ENCODE measurements around the gene MAVS.
"Not testable (repeated sequence)": the region's sequence is repeated elsewhere in the genome, so short reads cannot be mapped to it uniquely, and the experiment has no call there.

Gene MAVS

DNA sequence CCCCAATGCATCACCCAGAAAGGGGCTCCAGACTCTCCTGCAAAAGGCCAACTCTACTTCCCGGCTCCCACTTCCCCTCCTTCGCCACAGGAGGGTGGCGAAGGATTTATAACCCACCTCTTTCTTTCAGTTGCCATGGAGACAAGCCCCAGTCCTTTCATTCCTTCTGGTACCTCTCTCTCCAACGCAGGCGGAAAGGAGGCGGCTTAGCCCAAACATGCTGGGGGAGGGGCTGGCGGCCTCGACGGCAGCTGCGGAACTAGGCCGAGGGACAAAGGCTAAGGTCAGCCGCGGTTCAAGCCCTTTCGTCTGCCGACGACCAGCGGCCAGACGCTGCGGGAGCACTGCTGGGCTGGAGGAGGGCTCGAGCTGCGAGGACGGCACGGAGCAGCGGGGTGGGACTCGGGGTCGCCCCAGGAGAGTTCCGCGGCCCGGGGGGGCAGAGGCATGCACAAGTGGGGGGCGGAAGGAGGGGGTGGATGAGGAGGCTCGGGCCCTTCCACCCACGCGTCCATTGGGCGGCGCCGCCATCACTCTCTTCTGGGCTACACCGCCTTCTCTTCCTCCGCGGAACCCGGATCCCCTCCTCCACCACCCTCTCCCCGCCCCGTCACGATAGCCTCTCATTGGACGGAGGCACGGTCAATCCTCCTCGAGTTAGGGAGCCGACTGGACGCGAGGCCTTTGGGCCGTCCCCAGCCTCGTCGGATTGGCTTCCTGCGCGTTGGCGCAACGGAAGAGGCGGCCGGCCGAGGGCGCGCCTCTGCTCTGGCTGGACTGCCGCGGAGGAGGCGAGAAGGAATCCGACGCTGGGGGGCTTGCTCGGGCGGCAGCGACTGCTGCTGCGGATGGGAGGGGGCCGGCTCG lies 42.2 kb downstream of the MAVS start, which contains the start of gene PANK2:
Gene PANK2, plus strand, starts transcription at position 766 of the 867 bp plus-strand sequence.
- H3K4me3 ChIP-seq (ENCODE audit: low read length) = peak within 1 kb of the TSS; percentile 88
- H3K9me3 ChIP-seq (ENCODE audit: low read length) = no peaks in the 10 kb centered on the region
- peak within 1 kb of the TSS; percentile 33 for H2AFZ ChIP-seq (ENCODE audit: low read depth, low read length)
- peaks cover 19% of the 10 kb centered on the region for H3K4me1 ChIP-seq (ENCODE audit: insufficient read depth, low read length)
- H3K36me3 ChIP-seq (ENCODE audit: insufficient read depth, low read length) = peaks cover 16% of the 10 kb centered on the region
- H3K27me3 ChIP-seq (ENCODE audit: insufficient read depth, low read length) = no peaks in the 10 kb centered on the region

DNA sequence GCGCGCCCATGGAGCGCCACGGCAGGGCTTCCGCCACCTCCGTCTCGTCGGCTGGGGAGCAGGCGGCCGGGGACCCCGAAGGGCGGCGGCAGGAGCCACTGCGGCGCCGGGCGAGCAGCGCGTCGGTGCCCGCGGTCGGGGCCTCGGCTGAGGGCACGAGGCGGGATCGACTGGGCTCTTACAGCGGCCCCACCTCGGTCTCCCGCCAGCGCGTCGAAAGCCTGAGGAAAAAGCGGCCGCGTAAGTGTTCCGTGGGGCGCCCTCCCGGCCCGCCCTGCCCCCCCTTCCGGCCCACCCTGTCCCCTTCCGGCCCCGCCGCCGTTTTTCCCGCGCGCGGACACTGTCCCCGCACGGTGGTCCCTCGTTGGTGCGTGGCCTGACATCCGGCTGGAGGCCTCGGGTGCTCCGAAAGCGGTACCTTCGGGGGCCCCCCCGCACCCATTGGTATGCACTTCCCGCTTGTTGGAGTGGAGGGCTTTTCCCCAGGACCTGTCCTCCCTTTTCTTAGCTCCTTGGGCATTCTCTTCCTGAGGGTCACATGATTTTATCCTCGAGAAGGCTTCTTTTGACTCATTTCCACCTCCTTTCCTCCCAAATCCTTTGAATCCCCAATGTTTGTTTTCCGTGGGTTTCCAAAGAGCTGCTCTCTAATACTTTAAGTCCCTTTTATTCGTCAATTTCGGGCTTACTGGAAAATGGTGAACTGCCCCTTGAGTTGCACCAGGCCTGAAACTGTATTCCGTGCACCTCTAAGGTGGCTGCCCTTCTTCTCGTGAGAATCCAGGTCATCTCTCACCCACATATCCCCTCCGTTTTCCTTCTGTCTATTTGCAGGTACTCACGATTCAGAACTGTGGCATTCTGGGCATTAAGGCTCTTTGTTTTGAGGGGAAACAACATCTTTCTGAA lies 43.1 kb downstream of the MAVS start:
- Histone ChIP-seq H3K9me3 (ENCODE audit: low read length) (peaks cover under 1% of the 10 kb centered on the region), H3K36me3 (ENCODE audit: insufficient read depth, low read length) (peaks cover 20% of the 10 kb centered on the region), H3K4me3 (ENCODE audit: low read length) (peak overlapping the region; percentile 88), H3K4me1 (ENCODE audit: insufficient read depth, low read length) (peaks cover 19% of the 10 kb centered on the region), H2AFZ (ENCODE audit: low read depth, low read length) (no peak overlapping the region), H3K27me3 (ENCODE audit: insufficient read depth, low read length) (no peaks in the 10 kb centered on the region)

DNA sequence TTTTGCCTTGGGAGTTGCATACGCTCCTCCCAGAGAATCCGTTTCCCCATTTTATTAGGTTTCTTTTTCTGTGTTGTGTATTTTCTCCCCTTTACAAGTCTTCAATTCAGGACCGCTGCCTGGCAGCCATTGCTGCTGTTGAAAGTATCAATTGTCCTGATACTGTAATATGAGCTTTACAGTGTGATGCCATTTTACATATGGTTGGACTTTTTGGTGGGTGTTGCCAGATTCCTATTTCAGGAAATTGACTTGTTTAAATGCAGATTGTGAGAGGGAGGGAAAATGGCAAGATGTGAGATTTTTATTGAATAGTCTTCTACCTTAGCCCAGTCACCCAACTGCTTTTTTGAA lies 43.7 kb downstream of the MAVS start:
- peaks cover 25% of the 10 kb centered on the region for H3K36me3 ChIP-seq (ENCODE audit: insufficient read depth, low read length)
- peaks cover 3% of the 10 kb centered on the region for H3K9me3 ChIP-seq (ENCODE audit: low read length)
- H3K4me1 ChIP-seq (ENCODE audit: insufficient read depth, low read length) = peaks cover 19% of the 10 kb centered on the region
- no peak overlapping the region for H2AFZ ChIP-seq (ENCODE audit: low read depth, low read length)
- peak overlapping the region; percentile 88 for H3K4me3 ChIP-seq (ENCODE audit: low read length)
- H3K27me3 ChIP-seq (ENCODE audit: insufficient read depth, low read length) = no peaks in the 10 kb centered on the region

DNA sequence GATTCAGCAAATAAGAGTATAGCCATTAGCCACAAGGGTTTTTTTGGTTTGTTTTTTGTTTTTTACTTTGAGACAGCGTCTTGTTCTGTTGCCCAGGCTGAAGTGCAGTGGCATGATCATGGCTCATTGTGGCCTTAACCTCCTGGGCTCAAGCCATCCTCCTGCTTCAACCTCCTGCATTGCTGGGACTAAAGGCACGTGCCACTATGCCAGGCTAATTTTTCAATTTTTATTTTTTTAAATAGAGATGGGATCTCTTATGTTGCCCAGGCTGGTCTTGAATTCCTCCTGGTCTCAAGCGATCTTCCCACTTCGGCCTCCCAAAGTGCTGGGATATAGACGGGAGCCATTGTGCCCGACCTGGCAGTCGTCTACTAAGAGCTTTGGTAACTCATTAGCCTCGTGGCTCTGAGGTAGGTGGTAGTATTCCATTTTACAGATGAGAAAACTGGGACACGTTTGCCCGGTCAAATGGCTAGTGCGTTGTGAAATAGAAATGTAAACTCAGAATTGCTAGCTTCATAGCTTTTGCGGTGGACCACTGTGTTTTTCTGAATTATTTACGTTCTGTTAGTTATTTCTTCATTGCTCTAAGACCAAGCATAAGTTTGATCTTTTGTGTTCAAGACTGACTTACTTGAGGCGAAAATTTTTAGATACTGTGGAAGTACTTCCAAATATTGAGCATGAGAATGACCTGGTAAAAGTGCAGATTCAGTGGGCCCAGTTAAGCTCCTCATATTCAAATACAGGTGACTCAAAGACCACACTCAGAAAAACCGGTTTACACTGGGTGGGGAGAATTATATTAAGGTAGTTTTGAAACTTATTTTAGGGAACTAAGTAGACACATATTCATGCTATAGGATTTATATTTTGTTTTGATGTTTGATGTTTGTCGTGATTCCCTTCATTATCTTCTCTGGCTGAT lies 44.6 kb downstream of the MAVS start:
- H3K4me1 ChIP-seq (ENCODE audit: insufficient read depth, low read length) = peaks cover 19% of the 10 kb centered on the region
- peaks cover 25% of the 10 kb centered on the region for H3K36me3 ChIP-seq (ENCODE audit: insufficient read depth, low read length)
- H3K27me3 ChIP-seq (ENCODE audit: insufficient read depth, low read length) = no peaks in the 10 kb centered on the region
- H3K9me3 ChIP-seq (ENCODE audit: low read length) = peaks cover 3% of the 10 kb centered on the region
- H3K4me3 ChIP-seq (ENCODE audit: low read length) = peak overlapping the region; percentile 88
- H2AFZ ChIP-seq (ENCODE audit: low read depth, low read length) = no peak overlapping the region

DNA sequence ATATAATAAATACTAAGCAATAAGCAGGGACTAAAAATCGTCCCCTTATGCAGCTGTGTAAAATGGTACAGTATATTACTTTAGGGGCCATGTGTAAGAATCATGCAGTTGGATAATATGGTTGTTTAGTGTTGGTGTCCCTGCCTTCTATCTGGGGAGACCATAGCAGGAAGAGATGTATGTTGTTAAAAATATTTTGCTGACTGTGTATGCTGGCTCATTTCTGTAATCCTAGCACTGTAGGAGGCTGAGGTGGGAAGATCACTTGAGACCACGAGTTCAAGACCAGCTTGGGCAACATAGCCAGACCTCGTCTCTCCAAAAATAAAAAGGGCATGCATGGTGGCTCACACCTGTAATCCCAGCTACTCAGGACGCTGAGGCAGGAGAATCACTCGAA lies 48.2 kb downstream of the MAVS start:
- Histone ChIP-seq H3K27me3 (ENCODE audit: insufficient read depth, low read length) (no peaks in the 10 kb centered on the region), H3K4me1 (ENCODE audit: insufficient read depth, low read length) (peaks cover 10% of the 10 kb centered on the region), H2AFZ (ENCODE audit: low read depth, low read length) (no peak overlapping the region), H3K9me3 (ENCODE audit: low read length) (peaks cover 3% of the 10 kb centered on the region), H3K4me3 (ENCODE audit: low read length) (no peak overlapping the region), H3K36me3 (ENCODE audit: insufficient read depth, low read length) (peaks cover 34% of the 10 kb centered on the region)

DNA sequence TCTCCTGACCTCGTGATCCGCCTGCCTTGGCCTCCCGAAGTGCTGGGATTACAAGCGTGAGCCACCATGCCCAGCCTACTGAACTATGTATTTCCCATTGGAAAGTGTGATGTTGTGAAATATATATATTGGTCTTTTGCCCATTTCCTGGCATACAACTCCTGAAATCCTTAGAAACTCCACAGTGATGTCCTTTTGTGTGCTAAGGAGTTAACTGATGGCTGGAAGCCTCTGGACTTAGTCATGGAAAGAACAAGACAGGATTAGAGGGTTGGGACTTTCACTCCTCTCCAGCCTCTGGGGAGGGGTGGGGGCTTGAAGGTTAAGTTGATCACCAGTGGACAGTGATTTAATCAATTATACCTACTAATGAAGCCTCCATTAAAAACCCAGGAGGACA lies 49.7 kb downstream of the MAVS start:
- Histone ChIP-seq H3K27me3 (ENCODE audit: insufficient read depth, low read length) (no peaks in the 10 kb centered on the region), H3K36me3 (ENCODE audit: insufficient read depth, low read length) (peaks cover 30% of the 10 kb centered on the region)

DNA sequence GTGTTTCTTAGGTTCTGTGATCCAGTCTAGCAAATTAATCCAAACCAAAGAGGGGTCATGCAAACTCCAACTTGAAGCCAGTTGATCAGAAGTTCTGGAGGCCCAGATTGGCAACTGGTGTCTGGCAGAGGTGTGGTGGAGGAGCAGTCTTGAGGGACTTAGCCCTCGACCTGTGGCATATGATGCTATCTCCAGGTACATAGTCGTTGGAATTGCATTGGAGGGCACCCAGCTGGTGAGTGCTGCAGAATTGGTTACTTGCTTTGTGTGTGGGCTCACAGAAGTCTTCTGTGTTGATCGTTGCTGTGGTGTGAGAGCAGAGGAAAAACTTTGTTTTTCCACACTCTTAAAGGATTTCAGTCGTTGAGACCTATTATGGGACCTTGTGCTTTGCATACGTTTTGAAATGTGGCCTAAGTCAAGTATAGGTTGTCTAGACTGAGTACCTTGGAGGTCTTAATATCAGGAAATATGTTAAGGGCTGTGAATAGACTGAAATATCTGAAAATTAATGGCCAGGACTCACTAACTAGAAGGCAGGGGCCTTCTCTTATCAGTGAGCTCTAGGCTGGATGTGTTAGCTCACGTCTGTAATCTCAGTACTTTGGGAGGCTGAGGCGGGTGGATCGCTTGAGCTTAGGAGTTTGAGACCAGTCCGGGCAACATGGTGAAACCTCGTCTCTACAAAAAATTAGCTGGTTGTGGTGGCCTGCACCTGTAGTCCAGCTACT lies 50.4 kb downstream of the MAVS start:
- H2AFZ ChIP-seq (ENCODE audit: low read depth, low read length) = no peak overlapping the region
- peaks cover 3% of the 10 kb centered on the region for H3K9me3 ChIP-seq (ENCODE audit: low read length)
- peaks cover 26% of the 10 kb centered on the region for H3K36me3 ChIP-seq (ENCODE audit: insufficient read depth, low read length)
- no peaks in the 10 kb centered on the region for H3K4me1 ChIP-seq (ENCODE audit: insufficient read depth, low read length)
- no peaks in the 10 kb centered on the region for H3K27me3 ChIP-seq (ENCODE audit: insufficient read depth, low read length)
- H3K4me3 ChIP-seq (ENCODE audit: low read length) = no peak overlapping the region

More for the DNA sequence above, 49.7 kb downstream of the MAVS start:
- H3K4me3 ChIP-seq (ENCODE audit: low read length) = no peak overlapping the region
- peaks cover 3% of the 10 kb centered on the region for H3K9me3 ChIP-seq (ENCODE audit: low read length)
- no peak overlapping the region for H2AFZ ChIP-seq (ENCODE audit: low read depth, low read length)
- peaks cover 6% of the 10 kb centered on the region for H3K4me1 ChIP-seq (ENCODE audit: insufficient read depth, low read length)

DNA sequence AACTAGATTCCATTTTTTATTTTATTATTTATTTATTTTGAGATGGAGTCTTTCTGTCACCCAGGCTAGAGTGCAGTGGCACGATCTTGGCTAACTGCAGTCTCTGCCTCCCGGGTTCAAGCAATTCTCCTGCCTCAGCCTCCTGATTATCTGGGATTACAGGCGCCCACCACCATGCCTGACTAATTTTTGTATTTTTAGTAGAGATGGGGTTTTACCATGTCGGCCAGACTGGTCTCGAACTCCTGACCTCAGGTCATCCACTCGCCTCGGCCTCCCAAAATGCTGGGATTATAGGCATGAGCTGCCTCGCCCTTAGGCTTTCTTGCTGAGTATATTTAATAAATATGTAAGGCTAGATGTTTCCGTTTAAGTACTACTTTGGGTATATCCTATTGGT lies 51.5 kb downstream of the MAVS start:
- H3K27me3 ChIP-seq (ENCODE audit: insufficient read depth, low read length) = not testable (repeated sequence)

DNA sequence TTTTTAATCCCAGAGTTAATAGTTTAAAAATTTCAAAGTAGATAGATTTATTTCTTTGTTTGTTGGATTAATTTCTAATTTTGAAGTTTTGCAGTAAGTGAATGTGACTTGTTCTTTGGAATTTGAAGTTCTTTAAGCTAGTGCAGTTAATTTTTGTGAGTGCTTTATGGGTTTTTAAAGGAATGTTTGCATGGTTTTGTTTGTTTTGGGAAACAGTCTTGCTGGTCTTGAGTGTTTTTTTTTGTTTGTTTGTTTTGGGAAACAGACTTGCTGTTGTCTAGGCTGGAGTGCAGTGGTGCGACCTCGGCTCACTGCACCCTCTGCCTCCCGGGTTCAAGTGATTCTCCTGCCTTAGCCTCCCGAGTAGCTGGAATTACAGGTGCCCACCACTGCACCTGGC lies 52.0 kb downstream of the MAVS start:
- Histone ChIP-seq H3K4me3 (ENCODE audit: low read length) (no peak overlapping the region), H2AFZ (ENCODE audit: low read depth, low read length) (no peak overlapping the region), H3K4me1 (ENCODE audit: insufficient read depth, low read length) (no peaks in the 10 kb centered on the region), H3K9me3 (ENCODE audit: low read length) (peaks cover 3% of the 10 kb centered on the region), H3K36me3 (ENCODE audit: insufficient read depth, low read length) (peaks cover 21% of the 10 kb centered on the region), H3K27me3 (ENCODE audit: insufficient read depth, low read length) (no peaks in the 10 kb centered on the region)

More for the DNA sequence above, 51.5 kb downstream of the MAVS start:
- not testable (repeated sequence) for H2AFZ ChIP-seq (ENCODE audit: low read depth, low read length); H3K9me3 ChIP-seq (ENCODE audit: low read length); H3K4me3 ChIP-seq (ENCODE audit: low read length); H3K4me1 ChIP-seq (ENCODE audit: insufficient read depth, low read length)
- peaks cover 21% of the 10 kb centered on the region for H3K36me3 ChIP-seq (ENCODE audit: insufficient read depth, low read length)

DNA sequence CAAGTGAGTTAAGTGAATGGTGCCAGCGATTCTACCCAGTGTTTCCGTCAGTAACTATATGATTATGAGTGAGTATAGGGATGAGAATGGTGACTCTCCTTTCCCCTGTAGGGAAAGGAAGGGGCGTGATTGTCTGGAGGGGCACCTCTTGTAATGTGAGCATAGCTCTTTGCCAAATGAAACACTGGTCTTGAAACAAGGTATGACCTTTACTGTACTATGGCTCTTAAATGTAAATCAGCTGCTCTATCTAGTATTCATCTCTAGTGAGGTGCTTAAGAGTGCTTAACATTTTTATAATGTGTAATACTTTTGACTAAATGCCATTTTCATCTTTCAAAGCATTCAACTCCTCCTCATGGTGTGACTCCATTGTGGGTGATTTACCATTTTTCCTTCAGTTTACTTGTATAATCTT lies 53.6 kb downstream of the MAVS start:
- no peaks in the 10 kb centered on the region for H3K27me3 ChIP-seq (ENCODE audit: insufficient read depth, low read length)
- no peaks in the 10 kb centered on the region for H3K9me3 ChIP-seq (ENCODE audit: low read length)
- H3K4me1 ChIP-seq (ENCODE audit: insufficient read depth, low read length) = no peaks in the 10 kb centered on the region
- H2AFZ ChIP-seq (ENCODE audit: low read depth, low read length) = no peak overlapping the region
- H3K36me3 ChIP-seq (ENCODE audit: insufficient read depth, low read length) = peaks cover 17% of the 10 kb centered on the region
- no peak overlapping the region for H3K4me3 ChIP-seq (ENCODE audit: low read length)

DNA sequence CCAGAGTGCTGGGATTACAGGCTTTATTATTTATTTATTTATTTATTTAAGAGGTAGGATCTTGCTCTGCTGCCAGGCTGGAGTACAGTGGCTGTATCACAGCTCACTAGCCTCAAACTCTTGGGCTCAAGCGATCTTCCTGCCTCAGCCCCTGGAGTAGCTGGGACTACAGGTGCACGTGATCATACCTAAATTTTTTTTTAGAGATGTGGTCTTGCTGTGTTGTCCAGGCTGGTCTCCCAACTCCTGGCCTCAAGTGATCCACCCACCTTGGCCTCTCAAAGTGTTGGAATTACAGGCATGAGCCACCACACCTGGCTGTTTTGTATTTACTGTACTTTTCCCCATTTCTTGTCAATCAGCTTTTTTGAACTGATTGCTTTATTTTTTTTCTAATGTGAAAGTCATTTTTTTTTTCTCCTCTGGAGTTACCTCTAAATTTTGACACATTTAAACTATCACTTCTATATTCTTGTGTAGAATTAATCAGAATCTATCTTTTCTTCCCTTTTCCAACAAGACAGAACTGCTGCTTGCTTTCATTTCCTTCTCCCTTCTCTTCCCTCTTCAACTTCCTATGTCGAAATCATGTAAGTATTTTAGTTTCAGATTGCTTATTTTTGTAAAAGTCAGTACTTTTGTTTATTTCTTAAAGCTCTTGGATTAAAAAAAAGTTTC lies 54.5 kb downstream of the MAVS start:
- Histone ChIP-seq H3K36me3 (ENCODE audit: insufficient read depth, low read length) (peaks cover 16% of the 10 kb centered on the region), H3K9me3 (ENCODE audit: low read length) (no peaks in the 10 kb centered on the region), H3K4me3 (ENCODE audit: low read length) (no peak overlapping the region), H3K27me3 (ENCODE audit: insufficient read depth, low read length) (no peaks in the 10 kb centered on the region), H3K4me1 (ENCODE audit: insufficient read depth, low read length) (no peaks in the 10 kb centered on the region), H2AFZ (ENCODE audit: low read depth, low read length) (no peak overlapping the region)
